ENCODE data around the gene ZNF737. TPM values are rescaled to one million over a fixed set of nuclear protein-coding genes. Genes with fewer than 3 reads are reported as not detected.
"Not testable (repeated sequence)": the region's sequence is repeated elsewhere in the genome, so short reads cannot be mapped to it uniquely, and the experiment has no call there.

Gene ZNF737
- total and polyA plus RNA-seq, 2 donors (not counting 3 experiments of a cell fraction or from before 2014, with no cell fraction given) = 2.7 to 6.0 TPM

DNA sequence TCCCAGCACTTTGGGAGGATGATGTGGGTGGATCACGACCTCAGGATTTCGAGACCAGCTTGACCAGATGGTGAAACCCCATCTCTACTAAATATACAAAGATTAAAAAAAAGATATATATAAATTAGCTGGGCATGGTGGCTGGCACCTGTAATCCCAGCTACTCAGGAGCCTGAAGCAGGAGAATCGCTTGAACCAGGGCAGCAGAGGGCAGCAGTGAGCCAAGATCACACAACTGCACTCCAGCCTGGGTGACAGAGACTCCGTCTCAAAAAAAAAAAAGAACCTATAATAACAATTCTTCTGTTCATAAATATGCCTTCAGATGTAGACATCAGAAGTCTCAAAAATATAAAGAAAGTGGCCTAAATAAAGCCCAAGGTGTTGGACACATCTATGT, 7.6 kb downstream of the ZNF737 start:
- H3K4me1 ChIP-seq (ENCODE audit: control insufficient read depth, extremely low read depth, insufficient read depth, low read length) = no peaks in the 10 kb centered on the region
- CTCF ChIA-PET = no interaction called here
- H3K36me3 ChIP-seq (ENCODE audit: control insufficient read depth in 2 of 2, extremely low read depth in 1 of 2, insufficient read depth in 2 of 2, low read length in 2 of 2) = peaks cover 0 to 3% of the 10 kb centered on the region in 2 experiments
- POLR2A ChIA-PET = no interaction called here
- no peaks in the 10 kb centered on the region for H3K9me3 ChIP-seq (replicated peaks; ENCODE audit: control insufficient read depth, insufficient read depth, low read length)
- no peak overlapping the region for H2AFZ ChIP-seq (ENCODE audit: low read depth, low read length)
- dilution Hi-C loops (cut with MboI; ENCODE audit: extremely low pct_ligation_motif_present, low sequenced_read_pairs) (no loop called here), intact Hi-C loops (cut with micrococcal nuclease) (no loop called here)
- H3K9me1 ChIP-seq (replicated peaks; ENCODE audit: control insufficient read depth, extremely low read depth, insufficient read depth, low read length) = no peaks in the 10 kb centered on the region
- DNase-seq (ENCODE audit: low read depth, low spot score) (no peak), FAIRE-seq (no peak)
- no peaks in the 10 kb centered on the region for H4K20me1 ChIP-seq (replicated peaks; ENCODE audit: control insufficient read depth, extremely low read depth, insufficient read depth, low read length)
- no peak for TF ChIP-seq POLR2A (IDR thresholded peaks at IDR 0.05; ENCODE audit: low read depth, low read length)
- BruUV-seq (replicated peaks) = no TSS peak
- H3K4me2 ChIP-seq (ENCODE audit: insufficient read depth, low read length) = no peak overlapping the region
- H3K9ac ChIP-seq (replicated peaks; ENCODE audit: extremely low read depth, insufficient read depth, low read length) = no peak overlapping the region
- H3K27me3 ChIP-seq (ENCODE audit: control insufficient read depth in 2 of 2, insufficient read depth in 2 of 2, low read length in 2 of 2) = no peaks in the 10 kb centered on the region
- no peak overlapping the region for H3K4me3 ChIP-seq (replicated peaks in 1 of 3; ENCODE audit: insufficient read depth in 1 of 3, low read depth in 1 of 3, low read length in 3 of 3)
- no peak overlapping the region for H3K27ac ChIP-seq (ENCODE audit: insufficient read depth, low read depth, low read length)
- H3K79me2 ChIP-seq (ENCODE audit: control insufficient read depth, insufficient read depth, low read length) = no peaks in the 10 kb centered on the region

DNA sequence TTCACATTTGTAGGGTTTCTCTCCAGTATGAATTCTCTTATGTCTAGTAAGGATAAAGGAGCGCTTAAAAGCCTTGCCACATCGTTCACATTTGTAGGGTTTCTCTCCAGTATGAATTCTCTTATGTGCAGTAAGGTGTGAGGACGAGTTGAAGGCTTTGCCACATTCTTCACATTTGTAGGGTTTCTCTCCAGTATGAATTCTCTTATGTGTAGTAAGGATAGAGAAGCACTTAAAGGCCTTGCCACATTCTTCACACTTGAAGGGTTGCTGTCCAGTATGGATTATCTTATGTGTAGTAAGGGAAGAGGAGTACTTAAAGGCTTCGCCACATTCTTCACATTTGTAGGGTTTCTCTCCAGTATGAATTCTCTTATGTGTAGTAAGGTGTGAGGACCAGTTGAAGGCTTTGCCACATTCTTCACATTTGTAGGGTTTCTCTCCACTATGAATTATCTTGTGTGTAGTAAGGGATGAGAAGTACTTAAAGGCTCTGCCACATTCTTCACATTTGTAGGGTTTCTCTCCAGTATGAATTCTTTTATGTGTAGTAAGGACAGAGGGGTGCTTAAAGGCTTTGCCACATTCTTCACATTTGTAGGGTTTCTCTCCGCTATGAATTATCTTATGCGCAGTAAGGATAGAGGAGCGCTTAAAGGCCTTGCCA, 20.8 kb downstream of the ZNF737 start:
- H3K4me3 ChIP-seq (replicated peaks in 1 of 3; ENCODE audit: insufficient read depth in 1 of 3, low read depth in 1 of 3, low read length in 3 of 3); H3K79me2 ChIP-seq (ENCODE audit: control insufficient read depth, insufficient read depth, low read length); H3K4me2 ChIP-seq (ENCODE audit: insufficient read depth, low read length); dilution Hi-C loops (cut with MboI; ENCODE audit: extremely low pct_ligation_motif_present, low sequenced_read_pairs); DNase-seq (ENCODE audit: low read depth, low spot score); intact Hi-C loops (cut with micrococcal nuclease); CTCF ChIA-PET; H2AFZ ChIP-seq (ENCODE audit: low read depth, low read length); H4K20me1 ChIP-seq (replicated peaks; ENCODE audit: control insufficient read depth, extremely low read depth, insufficient read depth, low read length); H3K36me3 ChIP-seq (ENCODE audit: control insufficient read depth in 2 of 2, extremely low read depth in 1 of 2, insufficient read depth in 2 of 2, low read length in 2 of 2); H3K27ac ChIP-seq (ENCODE audit: insufficient read depth, low read depth, low read length); H3K9me1 ChIP-seq (replicated peaks; ENCODE audit: control insufficient read depth, extremely low read depth, insufficient read depth, low read length); FAIRE-seq; H3K4me1 ChIP-seq (ENCODE audit: control insufficient read depth, extremely low read depth, insufficient read depth, low read length); BruUV-seq (replicated peaks); POLR2A ChIA-PET; H3K9ac ChIP-seq (replicated peaks; ENCODE audit: extremely low read depth, insufficient read depth, low read length); H3K27me3 ChIP-seq (ENCODE audit: control insufficient read depth in 2 of 2, insufficient read depth in 2 of 2, low read length in 2 of 2): not testable (repeated sequence)
- peaks cover 13% of the 10 kb centered on the region for H3K9me3 ChIP-seq (replicated peaks; ENCODE audit: control insufficient read depth, insufficient read depth, low read length)

DNA sequence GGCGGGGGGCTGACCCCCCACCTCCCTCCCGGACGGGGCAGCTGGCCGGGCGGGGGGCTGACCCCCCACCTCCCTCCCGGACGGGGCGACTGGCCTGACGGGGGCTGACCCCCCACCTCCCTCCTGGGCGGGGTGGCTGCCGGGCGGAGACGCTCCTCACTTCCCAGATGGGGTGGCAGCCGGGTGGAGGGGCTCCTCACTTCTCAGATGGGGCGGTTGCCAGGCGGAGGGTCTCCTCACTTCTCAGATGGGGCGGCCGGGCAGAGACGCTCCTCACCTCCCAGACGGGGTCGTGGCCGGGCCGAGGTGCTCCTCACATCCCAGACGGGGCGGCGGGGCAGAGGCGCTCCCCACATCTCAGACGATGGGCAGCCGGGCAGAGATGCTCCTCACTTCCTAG, 35.3 kb downstream of the ZNF737 start:
- dilution Hi-C loops (cut with MboI; ENCODE audit: extremely low pct_ligation_motif_present, low sequenced_read_pairs); H3K9me1 ChIP-seq (replicated peaks; ENCODE audit: control insufficient read depth, extremely low read depth, insufficient read depth, low read length); H4K20me1 ChIP-seq (replicated peaks; ENCODE audit: control insufficient read depth, extremely low read depth, insufficient read depth, low read length); H3K4me3 ChIP-seq (replicated peaks in 1 of 3; ENCODE audit: insufficient read depth in 1 of 3, low read depth in 1 of 3, low read length in 3 of 3); H3K27me3 ChIP-seq (ENCODE audit: control insufficient read depth in 2 of 2, insufficient read depth in 2 of 2, low read length in 2 of 2); intact Hi-C loops (cut with micrococcal nuclease); H3K9ac ChIP-seq (replicated peaks; ENCODE audit: extremely low read depth, insufficient read depth, low read length); H3K4me2 ChIP-seq (ENCODE audit: insufficient read depth, low read length); H3K27ac ChIP-seq (ENCODE audit: insufficient read depth, low read depth, low read length); H3K79me2 ChIP-seq (ENCODE audit: control insufficient read depth, insufficient read depth, low read length); POLR2A ChIA-PET; H3K36me3 ChIP-seq (ENCODE audit: control insufficient read depth in 2 of 2, extremely low read depth in 1 of 2, insufficient read depth in 2 of 2, low read length in 2 of 2); H3K4me1 ChIP-seq (ENCODE audit: control insufficient read depth, extremely low read depth, insufficient read depth, low read length); FAIRE-seq; DNase-seq (ENCODE audit: low read depth, low spot score); BruUV-seq (replicated peaks); H2AFZ ChIP-seq (ENCODE audit: low read depth, low read length); H3K9me3 ChIP-seq (replicated peaks; ENCODE audit: control insufficient read depth, insufficient read depth, low read length); CTCF ChIA-PET: not testable (repeated sequence)
